C4-2B (cell line): ENCODE results near the gene GANAB.

Experiments used
- H3K27ac ChIP-seq: fragments of 450-650 bp; 2 replicates; pipeline ENCODE4 v1.5.1; 2017
- CTCF ChIP-seq: fragments of 450-650 bp; conservative IDR thresholded peaks from 2 replicates; pipeline ENCODE4 v1.5.1; 2017; ENCODE audit warnings: mild to moderate bottlenecking
- ZFX ChIP-seq: fragments of 450-650 bp; IDR thresholded peaks from 2 replicates; pipeline ENCODE4 v1.6.1; 2017

The GANAB gene

GRCh38 chr11:62601372-62602140, 44.9 kb downstream of the GANAB start, which contains the start of gene MTA2:
MTA2 (minus strand) TSS chr11:62601865; CDS start chr11:62601450, 415 bp downstream.
- H3K27ac ChIP-seq: peak within 1 kb of the TSS; percentile 100
- TF ChIP-seq ZFX (peak; percentile 63; the same call in 1 of the 2 replicates), CTCF (no peak)

- TF ChIP-seq ZFX (no peak), CTCF (no peak)
- H3K27ac ChIP-seq: peak overlapping the region; percentile 100
These were observed 45.4 kb downstream of the GANAB start for GRCh38 chr11:62601122-62601371.

- TF ChIP-seq ZFX (no peak), CTCF (no peak)
- peak overlapping the region; percentile 100 for H3K27ac ChIP-seq
These were observed 45.9 kb downstream of the GANAB start for GRCh38 chr11:62600367-62601121.

GRCh38 chr11:62599901-62600300, 46.5 kb downstream of the GANAB start:
- H3K27ac ChIP-seq: peak overlapping the region; percentile 100
- no peak for TF ChIP-seq CTCF
- no peak for TF ChIP-seq ZFX

- peak overlapping the region; percentile 100 for H3K27ac ChIP-seq
- TF ChIP-seq CTCF: no peak
- TF ChIP-seq ZFX: no peak
These were observed 47.2 kb downstream of the GANAB start for GRCh38 chr11:62599069-62599696.

- no peak overlapping the region for H3K27ac ChIP-seq
- TF ChIP-seq ZFX: no peak
- no peak for TF ChIP-seq CTCF
These were observed 51.3 kb downstream of the GANAB start for GRCh38 chr11:62595124-62595523.

- peak overlapping the region; percentile 78; the same call in 1 of the 2 replicates for H3K27ac ChIP-seq
These were observed 52.9 kb downstream of the GANAB start for GRCh38 chr11:62593434-62594044.

More at GRCh38 chr11:62593434-62594044, 52.9 kb downstream of the GANAB start:
- TF ChIP-seq CTCF (peak; percentile 78), ZFX (no peak)
